Fibroblast of the aortic adventitia (primary cell): ENCODE measurements around the gene CHST15. TPM values are rescaled to one million over a fixed set of nuclear protein-coding genes. Genes with fewer than 3 reads are reported as not detected.

ENCODE experiments used
- DNase-seq: peaks from one replicate; pipeline ENCODE4 v3.0.0-alpha.2; 2010; ENCODE audit warnings: low read depth
- H3K4me3 ChIP-seq: 2 replicates; pipeline ENCODE4 v1.5.1; 2011; ENCODE audit warnings: low read depth, mild to moderate bottlenecking, control low read depth, low read length, moderate library complexity
- total RNA-seq: library from RNA; depleted of rRNA; stranded (reverse); fragments of >200 nt; gene quantifications from 2 replicates; pipeline ENCODE4 v1.2.3, GENCODE V29; 2012; ENCODE audit warnings: low replicate concordance
- TF ChIP-seq, protein P1 (sequence below): IDR thresholded peaks from 2 replicates; pipeline ENCODE4 v1.5.1; 2011; ENCODE audit warnings: mild to moderate bottlenecking, low read length, control low read depth, inconsistent platforms; ENCODE audit not compliant: insufficient read depth

The CHST15 gene
- total RNA-seq, 1 donor: 2.0 TPM

DNA sequence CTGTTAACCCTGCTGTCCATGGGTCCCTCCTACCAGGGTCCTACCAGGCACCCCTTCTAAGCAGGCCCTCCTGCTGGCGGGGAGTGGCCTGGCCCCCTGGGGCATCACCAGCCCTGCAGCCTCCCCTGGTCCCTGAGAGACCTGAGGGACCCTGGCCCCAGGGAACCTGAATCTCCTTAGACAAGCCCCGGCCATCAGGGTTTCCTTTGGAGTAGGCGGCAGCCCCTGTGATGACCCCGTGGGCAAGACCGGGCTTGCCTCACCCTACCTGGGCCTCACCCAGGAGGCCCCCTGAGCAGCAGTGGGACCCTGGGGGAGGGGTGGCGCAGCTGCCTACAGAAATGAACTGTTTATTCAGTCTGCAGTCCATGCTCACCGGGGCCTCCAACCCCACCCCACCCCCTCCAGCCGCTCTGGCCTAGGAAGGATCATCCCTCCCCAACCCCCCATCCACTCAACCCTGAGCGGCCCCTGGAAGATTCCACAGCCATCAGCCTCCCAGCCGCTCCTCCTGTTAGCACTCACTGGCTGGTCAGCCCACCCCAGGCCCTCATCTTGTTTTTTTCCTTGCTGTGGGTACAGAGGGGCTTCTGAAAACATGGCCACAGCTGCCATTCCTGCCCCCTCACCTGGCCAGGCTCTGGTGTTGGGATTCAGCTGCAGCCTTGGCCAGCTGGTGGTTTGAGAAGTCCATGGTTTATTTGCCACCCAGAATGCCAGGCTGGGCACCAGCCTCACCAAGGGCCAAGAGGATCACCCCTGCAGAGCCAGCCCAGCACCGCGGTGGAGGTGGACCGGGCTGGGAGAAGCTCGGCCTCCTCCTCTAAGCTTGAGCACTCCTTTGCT, 34.8 kb upstream of the CHST15 start:
- no peak overlapping the region for H3K4me3 ChIP-seq
- TF ChIP-seq, protein P1, sequence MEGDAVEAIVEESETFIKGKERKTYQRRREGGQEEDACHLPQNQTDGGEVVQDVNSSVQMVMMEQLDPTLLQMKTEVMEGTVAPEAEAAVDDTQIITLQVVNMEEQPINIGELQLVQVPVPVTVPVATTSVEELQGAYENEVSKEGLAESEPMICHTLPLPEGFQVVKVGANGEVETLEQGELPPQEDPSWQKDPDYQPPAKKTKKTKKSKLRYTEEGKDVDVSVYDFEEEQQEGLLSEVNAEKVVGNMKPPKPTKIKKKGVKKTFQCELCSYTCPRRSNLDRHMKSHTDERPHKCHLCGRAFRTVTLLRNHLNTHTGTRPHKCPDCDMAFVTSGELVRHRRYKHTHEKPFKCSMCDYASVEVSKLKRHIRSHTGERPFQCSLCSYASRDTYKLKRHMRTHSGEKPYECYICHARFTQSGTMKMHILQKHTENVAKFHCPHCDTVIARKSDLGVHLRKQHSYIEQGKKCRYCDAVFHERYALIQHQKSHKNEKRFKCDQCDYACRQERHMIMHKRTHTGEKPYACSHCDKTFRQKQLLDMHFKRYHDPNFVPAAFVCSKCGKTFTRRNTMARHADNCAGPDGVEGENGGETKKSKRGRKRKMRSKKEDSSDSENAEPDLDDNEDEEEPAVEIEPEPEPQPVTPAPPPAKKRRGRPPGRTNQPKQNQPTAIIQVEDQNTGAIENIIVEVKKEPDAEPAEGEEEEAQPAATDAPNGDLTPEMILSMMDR: no peak
- no peak for DNase-seq

DNA sequence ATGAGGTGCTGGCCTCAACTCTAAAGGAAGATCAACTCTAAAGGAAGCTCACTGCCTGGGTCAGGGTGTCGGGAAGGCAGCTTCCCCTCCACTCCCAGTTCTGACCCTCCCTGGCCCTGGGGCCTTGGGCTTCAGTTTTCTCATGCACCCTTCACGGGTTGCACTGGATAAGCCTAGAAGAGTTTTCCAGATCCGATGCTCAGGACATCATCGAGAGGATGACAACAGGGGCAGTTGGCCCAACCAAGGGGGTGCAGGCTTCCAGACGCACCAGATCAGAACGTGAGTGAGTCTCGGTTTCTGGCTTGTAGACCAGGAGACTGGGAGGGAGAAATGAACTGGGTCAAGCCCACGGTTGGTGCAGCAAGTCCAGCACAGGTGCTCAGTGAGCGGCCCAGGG, 34.2 kb upstream of the CHST15 start:
- no peak overlapping the region for H3K4me3 ChIP-seq
- no peak for DNase-seq
- TF ChIP-seq, protein P1: no peak

DNA sequence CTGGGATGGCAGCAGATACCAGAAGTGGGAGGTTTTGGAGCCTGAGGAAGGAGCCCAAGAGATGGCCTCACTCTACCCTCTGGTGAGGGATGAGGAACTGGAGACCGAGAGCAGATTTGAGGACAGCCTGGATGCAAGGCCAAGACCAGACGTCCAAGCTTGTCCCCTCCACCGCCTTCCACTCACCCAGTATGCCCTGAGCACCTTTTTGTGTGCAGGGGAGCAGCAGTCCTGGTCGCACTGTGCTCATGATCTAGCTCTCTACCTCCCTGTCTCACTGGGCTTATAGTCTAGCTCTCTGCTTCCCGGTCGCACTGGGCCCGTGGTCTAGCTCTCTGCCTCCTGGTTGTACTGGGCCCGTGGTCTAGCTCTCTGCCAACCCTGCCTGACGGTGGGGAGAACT, 33.6 kb upstream of the CHST15 start:
- TF ChIP-seq, protein P1: no peak
- no peak for DNase-seq
- H3K4me3 ChIP-seq: no peak overlapping the region

DNA sequence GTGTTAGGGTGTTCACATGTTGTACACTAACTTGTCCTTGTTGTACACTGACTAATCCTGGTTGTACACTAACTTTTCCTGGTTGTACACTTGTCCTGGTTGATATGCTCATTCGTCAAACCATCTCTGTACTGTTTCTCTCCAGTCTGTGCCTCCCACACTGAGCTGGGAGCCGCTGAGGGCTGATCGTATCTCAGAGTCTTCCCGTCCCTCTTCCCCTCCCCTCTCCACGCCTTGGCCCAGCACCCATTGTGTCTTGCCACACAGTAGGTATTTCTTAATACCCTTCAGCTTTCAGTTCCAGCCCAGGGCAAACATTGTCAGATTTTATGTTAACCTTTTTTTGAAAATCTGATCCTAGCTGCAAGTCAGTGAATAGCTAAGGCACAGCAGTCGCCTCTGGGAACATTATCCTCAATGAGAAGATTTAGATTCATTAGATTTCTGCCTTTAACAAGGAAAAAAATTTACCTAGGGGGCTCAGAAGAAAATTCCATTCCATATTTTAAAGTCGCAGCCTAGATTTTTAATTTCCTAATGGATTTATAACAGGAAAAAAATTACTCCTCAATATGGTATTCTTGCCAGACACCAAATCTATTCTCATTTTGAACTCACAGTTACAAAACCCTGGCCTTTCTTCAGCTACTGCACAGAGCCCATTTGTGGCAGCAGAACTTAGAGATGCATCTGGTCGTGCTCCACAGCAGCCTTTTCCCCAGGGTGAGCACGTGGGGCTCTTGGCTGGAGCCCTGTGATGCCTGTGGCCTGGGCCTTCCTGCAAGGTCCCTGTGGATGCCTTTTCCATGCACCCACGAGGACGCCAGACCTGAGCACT, 33.0 kb upstream of the CHST15 start:
- TF ChIP-seq, protein P1: no peak
- H3K4me3 ChIP-seq: no peak overlapping the region
- no peak for DNase-seq

DNA sequence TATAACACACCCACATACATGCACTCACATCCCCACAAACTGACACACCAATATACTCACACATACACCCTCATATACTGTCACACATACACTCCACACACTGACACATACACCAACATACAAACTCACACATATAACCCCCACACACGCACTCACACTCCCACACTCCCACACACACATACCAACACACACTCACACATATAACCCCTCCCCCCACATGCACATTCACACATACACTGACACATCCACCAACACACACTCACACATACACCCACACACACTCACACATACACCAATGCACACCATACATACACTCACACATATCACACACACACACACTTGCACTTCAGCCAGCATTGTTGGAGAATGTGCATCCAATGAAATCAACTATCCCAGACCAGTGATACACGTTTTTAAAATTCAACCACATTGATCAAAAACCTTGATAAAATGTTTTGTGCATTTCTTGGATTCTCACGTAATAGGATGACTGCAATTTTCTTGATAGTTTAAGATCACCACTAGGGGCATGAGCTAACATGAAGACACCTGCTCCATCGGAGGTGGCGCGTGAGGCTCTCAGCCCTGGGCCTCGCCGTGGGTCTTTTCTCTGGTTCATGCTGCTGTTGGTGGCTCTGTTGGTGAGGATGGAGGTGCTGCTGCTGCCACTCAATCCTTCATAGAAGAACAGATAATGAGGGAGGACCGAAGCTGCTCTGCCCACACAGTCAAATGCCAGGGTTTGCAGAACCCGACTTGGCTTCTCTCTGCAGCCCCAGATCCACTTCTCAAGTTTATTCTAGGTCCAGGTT, 32.1 kb upstream of the CHST15 start:
- DNase-seq: peak; percentile 18
- TF ChIP-seq, protein P1: no peak

DNA sequence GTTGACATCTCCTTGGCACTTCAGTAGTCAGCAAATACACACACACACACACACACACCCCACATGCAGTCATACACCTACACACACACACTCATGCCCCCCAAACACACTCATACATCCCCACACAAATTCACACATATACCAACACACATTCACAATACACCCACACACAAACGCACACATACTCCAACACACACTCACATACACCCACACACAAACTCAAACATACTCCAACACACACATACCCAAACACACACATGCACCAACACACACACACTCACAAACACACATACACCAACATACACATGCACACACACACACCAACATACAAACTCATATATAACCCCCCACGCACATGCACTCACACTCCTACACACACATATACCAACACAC, 31.4 kb upstream of the CHST15 start:
- DNase-seq: no peak
- H3K4me3 ChIP-seq: no peak overlapping the region
- TF ChIP-seq, protein P1: no peak

More for the DNA sequence above, 32.1 kb upstream of the CHST15 start:
- no peak overlapping the region for H3K4me3 ChIP-seq
